Measurements from ENCODE around the gene LMF1.
"Not testable (repeated sequence)": the region's sequence is repeated elsewhere in the genome, so short reads cannot be mapped to it uniquely, and the experiment has no call there.

The LMF1 gene

DNA sequence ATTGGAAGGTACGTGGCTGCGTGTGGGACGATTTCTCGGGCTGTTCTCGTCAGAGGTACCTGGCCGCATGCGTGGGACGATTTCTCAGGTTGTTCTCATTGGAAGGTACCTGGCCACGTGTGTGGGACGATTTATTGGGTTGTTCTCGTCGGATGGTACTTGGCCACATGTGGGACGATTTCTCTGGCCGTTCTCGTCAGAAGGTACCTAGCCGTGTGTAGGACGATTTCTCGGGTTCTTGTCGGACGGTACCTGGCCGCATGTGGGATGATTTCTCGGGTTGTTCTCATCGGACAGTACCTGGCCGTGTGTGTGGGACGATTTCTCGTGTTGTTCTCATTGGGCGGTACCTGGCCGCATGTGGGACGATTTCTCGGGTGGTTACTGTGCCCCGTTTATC lies 120.1 kb downstream of the LMF1 start:
- no peak for DNase-seq (ENCODE audit: low read depth in 2 of 2)

DNA sequence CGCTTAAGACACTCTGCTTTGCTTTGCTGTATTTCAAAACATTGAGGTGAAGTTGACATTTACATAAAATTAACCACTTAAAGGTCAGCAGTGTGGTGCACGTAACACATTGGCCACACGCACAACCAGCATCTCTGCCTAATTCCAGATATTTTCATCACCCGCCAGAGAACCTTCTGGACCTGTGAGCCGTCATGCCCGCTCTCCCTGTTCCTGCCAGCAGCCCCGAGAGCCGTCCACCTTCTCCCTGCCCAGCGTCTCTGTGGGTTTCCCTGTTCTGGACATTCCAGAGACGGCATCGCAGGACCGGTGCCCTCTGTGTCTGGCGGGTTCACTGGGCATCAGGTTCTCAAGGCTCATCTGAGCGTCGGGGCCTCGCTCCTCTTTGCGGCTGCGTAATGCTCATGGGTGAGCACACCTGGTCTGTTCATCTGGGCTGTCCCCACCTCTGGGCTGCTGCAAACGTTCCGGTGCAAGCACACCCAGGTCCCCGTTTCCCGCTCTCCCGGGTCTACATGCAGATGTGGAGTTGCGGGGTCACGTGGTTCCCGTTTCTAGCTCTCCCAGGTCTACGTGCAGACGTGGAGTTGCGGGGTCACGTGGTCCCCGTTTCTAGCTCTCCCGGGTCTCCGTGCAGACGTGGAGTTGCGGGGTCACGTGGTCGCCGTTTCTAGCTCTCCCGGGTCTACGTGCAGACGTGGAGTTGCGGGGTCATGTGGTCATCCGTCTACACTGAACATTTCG lies 122.1 kb downstream of the LMF1 start:
- DNase-seq (ENCODE audit: low read depth in 2 of 2): no peak

DNA sequence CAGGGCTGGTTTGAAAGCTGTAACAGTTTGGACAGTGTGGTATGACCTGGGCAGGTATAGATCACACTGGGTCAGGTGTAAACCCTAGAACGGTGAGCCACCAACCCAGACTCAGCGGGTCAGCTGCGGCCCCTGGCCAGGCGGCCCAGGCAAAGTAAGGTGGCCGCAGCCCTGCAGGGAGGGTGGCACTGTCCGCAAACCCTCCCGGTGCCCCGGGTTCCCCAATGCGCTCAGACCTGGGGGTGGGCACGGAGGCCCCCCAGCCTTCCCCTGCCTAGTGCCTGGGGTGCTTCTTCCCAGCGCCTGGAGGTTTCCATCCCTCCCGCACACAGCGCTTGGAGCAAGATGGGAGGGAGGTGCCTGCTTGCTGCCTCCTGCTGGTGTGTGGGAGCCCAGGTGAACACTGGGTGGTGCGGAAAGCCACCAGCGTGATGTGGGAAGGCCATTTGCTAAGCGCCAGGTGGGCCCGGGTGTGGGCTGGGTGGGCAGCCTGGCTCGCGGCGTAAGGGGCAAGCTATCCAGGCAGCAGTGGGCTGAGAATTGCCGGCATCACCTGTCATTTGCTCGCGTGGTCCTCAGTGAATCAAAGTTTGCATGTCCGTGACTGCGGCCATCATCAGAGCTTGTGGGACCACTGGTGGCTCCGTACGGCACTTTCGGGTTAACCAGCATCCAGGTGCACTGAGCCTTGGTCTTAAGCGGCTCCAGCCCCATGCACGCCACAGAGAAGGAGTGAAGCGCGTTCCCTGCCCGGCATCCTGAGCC lies 122.9 kb downstream of the LMF1 start:
- no peak for DNase-seq (ENCODE audit: low read depth in 2 of 2)

DNA sequence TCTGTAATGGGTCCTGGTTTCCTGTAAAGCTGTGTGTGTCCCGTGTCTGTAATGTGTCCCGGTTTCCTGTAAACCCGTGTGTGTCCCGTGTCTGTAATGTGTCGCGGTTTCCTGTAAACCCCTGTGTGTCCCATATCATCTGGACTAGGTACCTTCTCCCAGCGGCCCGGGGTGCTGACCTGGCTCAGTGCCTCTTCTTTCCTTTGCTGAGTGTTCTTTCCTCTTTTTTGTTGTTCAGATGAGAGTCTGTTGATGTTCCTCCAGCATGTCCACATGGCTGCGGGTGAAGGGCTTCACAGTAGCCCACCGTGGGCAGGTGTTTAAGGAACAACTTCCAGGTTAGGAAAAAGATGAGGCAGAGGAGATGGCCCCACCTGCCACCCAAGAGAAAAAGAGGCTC lies 123.6 kb downstream of the LMF1 start:
- DNase-seq (ENCODE audit: low read depth in 2 of 2): no peak

DNA sequence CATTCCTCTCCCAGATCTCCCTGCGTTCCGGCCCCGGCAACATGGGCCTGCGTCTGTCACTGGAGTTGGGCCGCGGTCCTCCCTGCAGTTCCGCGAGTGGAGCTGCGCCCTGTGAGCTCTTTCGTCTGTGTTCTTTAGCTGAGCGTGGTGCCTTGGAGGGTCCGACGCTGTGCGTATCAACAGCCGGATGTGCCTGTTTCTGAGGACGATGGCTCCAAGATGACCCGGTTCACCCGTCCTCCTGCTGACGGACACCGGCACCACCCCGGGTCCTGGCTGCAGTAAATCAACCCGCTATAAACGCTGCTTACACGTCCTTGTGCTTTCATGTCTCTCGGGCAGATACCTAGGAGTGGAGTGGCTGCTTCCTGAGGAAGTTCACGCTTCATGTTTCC lies 125.4 kb downstream of the LMF1 start:
- no peak for DNase-seq (ENCODE audit: low read depth in 2 of 2)

DNA sequence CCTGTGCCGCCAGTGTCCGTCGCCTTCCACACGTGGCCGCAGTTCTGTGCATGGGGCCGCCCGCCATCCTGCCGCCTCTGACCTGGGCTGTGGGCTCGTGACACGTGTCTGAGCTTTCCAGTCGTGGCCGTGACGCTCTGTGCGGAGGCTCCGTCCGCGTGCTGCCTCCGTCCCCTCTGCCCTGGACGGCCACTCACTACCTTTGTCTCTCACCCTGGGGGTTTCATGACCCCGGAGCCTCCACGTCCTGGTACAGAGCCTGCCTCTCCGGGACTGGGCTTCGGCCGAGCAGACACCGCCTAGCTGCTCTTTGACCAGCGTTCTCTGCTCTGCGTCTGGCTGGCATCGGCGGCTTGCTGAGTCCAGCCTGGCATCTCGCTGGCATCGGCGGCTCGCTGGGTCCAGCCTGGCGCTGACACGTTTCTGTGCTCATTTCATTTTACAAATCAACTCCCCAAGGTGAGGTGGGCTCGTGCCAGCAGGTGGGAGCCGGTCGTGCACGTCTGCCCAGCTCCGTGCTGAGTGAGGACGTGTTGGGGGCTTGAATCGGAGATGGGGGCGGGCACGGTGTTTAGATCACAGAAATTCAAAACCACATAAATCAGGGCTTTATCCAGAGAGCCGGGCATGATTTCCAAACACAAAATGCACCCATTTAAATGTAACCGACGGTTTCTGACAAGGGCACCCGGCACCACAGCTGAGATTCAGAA lies 126.0 kb downstream of the LMF1 start:
- DNase-seq (ENCODE audit: low read depth in 2 of 2): no peak

DNA sequence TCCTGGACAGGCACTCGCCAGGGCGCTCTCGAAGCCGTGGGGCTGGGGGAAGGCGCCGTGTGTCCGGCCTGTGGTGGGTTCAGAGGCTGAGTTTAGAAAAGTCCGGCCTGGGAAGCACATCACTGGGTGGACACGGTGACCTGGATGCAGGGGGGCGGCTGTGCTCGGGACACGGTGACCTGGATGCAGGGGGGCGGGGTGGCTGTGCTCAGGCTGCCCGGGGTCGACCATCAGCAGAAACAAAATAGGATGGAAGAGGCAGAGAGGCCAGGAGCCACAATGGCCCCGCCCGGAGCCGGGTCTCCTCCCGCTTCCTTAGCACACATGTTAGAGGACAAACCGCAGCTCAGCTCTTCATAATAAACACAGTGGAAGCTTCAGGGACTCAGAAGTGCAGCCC lies 127.0 kb downstream of the LMF1 start:
- no peak for DNase-seq (ENCODE audit: low read depth in 2 of 2)

DNA sequence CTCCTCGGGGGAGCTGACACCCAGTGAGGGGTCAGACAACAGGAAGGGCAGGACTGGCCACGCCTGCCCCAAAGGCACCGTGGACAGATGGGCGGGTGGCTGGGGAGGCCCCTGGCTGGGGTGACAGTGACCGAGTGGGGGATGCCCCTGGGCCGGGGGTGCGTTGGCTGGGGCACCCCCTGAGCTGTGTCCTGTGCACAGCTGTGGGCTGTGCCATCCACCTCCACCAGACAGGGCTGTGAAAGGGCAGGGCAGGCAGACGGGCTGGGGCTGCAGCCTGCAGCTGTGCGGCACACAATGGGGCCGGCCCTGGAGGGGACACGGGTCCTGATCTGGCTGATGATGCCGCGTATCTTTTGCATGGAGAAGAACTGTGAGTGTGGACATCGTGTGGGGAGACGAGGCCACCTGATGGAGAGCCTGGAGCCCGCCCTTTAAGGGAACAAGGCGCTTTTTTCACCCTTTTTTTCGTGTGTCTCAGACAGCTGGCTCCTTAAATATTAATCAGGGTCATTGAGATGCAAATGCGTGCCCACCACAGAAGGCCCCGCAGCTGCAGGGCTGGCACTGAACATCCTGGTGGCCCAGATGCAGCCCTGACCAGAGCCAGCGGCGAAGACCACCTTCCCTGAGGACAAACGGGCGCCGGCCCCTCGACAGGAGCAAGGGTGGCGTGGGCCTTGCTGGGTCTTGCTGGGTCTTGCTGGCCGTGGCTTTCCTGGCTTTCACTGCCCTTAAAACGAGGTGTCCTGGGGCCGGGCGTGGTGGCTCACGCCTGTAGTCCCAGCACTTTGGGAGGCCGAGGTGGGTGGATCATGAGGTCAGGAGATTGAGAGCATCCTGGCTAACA lies 127.8 kb downstream of the LMF1 start:
- DNase-seq (ENCODE audit: low read depth in 2 of 2): no peak

DNA sequence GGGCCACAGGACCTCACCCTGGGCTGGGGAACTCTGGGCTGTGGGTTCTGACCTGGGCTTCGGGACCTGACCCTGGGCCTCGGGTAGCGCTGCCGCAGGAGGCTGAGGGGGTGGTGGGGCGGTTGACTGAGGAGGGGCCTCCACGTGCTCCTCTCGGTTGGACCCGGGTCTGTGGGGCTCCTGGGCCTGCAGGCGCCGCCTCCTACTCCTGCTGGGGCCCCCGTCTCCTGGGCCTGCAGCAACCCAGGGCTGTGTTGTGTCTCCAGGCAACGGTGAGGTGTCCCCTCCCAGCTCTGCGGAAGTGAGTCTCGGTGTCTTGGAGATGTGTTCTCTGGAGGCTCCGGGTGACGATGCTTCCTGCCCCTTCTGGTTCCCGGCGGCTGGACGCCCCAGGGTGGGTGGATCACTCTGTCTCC lies 128.7 kb downstream of the LMF1 start:
- DNase-seq (ENCODE audit: low read depth in 2 of 2): no peak

DNA sequence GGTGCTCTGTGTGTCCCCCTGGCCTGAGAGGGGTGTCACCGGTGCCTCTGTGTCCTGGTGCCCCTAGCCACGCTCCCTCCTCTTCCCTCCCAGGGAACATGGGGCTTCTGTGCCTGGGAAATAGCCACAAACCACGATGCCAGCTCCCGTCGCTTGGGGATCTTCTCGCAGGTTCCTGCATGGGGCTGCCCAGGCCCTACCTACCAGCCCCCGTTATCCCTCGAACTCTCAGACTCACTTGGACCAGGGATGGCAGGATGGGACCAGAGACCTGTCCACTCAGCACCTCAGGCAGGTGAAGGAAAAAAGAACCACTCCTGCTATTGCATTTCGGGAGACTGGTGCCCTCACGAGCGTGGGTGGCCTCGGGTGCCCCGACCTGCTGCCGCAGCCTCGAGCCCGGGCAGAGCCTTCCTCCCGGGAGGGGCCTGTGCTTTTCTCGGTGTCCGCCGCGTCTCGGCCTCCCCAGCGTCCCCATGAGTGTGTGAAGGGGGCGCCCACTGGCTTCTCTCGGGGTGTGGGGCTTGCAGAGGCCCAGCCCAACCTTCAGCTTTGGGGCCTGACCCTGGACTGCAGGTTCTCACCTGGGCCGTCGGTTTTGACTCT lies 129.2 kb downstream of the LMF1 start:
- DNase-seq (ENCODE audit: low read depth in 2 of 2): no peak

DNA sequence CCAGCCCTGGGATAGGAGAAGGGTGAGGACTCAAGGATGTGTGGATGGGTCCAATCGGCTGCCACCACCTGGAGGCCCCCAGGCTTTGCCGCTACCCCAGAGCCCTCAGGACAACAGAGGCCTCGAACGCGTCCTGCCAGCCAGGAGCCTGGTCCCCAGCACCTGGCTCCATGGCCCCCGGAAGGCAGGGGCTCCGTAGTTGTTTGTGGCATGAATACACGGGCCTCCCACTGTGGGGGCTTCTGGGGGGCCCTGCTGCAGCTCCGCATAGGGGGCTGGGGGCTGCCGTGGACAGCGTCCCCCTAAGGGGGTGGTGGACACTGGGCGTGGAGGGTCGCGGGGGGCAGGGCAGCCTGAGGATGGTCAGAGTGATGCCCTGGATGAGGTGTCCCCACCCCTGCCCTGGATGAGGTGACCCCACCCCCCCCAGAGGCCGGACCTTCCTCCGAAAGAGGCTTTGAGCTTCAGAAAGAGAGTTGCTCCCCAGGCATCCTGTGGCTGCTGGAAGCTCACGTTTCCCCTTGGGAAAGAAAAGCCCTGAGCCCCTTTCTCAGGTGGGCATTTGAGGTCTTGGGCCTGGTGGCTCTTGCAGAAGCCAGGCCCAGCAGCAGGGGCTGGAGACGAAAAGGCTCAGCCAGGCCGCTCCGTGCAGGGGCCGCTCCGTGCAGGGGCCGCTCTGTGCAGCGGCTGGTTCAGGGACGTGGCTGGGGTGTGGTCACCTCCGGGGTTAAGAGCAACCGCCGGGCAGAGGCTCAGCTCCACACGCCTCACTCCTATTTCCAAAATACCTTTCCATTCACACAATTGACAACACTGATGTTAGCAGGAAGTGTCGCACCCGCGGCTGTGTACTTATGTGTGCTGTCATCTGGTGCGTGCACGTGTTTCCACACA lies 130.0 kb downstream of the LMF1 start:
- DNase-seq (ENCODE audit: low read depth in 2 of 2): no peak

DNA sequence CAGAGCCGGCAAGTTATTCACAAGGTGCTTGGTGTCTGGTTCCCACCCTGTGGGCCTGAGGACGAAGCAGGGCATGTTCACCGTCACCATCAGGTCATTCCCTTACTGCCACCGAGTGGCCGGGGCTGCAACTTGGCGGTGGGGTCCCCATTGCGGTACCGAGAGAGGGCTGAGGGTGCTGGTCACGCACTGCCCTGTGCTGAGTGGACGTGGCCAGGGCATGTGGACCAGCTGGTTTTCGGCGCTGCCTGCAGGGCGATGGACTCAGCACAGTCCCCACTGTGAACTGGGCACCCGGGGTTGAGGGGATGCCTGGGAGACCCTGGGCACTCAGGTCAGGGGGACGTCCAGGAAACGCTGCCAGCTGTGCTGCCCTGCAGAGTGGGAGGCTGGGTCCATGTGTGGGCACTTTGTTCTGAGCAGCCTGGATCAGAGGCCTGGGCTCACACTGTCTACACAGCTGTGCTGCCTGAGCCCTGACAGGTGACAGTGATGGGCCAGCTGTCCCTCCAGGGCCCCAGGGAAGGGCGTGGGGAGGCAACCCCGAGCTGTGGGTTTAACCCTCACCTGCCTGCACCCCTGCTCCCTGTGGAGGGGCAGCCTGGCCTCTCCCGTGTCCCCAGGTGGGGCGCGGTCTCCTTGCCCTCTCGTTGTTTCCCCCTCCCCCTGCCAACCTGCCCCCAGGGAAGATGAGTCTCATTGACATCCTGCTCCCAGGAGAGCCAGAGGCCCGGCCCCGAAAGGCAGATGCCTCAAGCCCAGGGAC lies 131.0 kb downstream of the LMF1 start:
- DNase-seq (ENCODE audit: low read depth in 2 of 2): no peak

DNA sequence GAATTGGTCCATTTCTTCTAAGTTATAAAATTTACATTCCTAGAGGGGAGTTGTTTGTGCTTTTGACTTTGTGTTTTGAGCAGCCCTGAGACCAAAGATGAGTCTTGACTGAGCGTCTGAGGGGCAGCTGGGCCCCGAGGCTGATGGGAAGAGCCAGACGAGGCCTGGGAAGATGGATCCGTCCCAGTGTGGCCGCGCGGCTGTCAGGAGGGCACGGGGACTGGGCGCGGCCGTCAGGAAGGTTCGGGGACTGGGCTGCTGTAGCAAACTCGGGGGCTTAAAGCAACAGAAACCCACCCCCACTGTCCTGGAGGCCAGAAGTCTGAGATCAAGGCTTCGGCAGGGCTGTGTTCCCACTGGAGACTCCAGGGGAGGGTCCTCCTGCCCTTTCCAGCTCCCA lies 132.0 kb downstream of the LMF1 start:
- no peak for DNase-seq (ENCODE audit: low read depth in 2 of 2)

DNA sequence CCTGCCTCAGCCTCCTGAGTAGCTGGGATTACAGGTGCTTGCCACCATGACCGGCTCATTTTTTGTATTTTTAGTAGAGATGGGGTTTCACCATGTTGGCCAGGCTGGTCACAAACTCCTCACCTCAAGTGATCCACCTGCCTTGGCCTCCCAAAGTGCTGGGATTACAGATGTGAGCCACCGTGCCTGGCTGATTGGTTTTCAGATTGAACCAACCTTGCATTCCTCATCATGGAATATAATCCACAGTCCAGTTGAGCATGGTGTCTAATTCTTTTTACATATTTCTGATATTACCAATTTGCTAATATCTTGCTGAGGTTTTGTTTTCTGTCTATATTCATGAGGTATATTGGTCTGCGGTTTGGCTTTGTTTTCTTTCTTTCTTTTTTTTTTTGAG lies 134.0 kb downstream of the LMF1 start:
- not testable (repeated sequence) for DNase-seq (ENCODE audit: low read depth in 2 of 2)

DNA sequence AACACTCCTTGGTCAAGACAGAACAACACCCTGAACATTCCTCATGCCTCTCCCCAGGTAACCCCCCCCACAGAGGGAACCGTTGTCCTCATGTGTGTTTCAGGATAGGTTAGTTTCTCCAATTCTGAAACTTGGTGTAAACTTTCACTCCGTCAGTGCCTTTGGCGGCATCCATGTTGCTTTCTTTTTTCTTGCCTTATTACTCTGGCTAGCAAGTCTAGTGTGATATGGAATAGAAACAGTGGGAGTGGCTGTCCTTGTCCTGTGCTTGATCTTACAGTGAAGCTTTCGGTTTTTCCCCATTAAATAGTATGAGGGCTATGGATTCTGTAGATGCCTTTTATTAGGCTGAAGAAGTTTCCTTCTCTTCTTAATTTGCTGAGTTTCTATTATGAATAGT lies 134.6 kb downstream of the LMF1 start:
- no peak for DNase-seq (ENCODE audit: low read depth in 2 of 2)

DNA sequence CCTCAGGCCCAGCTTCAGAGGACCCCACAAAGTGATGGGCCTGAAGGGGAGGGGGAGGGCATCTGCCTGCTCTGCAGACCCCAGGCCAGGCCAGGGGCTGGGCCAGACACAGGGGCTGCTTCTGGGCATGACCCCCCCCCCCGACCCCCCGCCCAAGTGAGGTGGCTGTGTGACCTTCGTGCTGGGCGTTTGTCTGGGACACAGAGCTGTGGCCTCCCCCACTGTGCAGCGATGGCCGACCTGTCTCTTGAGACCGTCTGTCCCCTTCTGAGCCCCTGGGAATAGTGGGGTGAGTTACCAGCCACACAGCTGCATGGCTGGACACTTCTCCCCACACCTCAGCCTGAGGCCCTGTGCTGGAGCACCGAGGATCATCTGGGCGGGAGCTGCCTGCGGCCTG lies 135.4 kb downstream of the LMF1 start:
- no peak for DNase-seq (ENCODE audit: low read depth in 2 of 2)

DNA sequence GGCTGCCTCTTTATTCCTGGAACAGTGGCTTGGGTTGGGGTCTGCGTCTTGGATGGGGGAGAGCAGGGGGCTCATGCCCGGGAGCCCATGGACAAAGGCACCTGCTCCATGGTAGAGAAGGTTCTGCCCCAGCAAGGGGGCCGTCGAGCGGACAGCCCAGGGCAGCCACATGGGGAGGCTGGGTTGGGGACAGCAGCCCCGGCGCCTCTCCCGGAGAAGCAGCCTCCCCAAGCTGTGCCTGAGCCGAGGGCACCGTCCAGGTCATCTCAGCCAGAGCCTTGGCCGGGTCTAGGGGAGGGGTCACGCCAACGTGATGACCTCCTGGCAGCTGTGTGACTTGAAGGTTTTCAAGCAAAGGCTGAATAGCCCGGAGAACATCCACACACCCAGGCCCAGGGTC lies 137.4 kb downstream of the LMF1 start:
- no peak for DNase-seq (ENCODE audit: low read depth in 2 of 2)

DNA sequence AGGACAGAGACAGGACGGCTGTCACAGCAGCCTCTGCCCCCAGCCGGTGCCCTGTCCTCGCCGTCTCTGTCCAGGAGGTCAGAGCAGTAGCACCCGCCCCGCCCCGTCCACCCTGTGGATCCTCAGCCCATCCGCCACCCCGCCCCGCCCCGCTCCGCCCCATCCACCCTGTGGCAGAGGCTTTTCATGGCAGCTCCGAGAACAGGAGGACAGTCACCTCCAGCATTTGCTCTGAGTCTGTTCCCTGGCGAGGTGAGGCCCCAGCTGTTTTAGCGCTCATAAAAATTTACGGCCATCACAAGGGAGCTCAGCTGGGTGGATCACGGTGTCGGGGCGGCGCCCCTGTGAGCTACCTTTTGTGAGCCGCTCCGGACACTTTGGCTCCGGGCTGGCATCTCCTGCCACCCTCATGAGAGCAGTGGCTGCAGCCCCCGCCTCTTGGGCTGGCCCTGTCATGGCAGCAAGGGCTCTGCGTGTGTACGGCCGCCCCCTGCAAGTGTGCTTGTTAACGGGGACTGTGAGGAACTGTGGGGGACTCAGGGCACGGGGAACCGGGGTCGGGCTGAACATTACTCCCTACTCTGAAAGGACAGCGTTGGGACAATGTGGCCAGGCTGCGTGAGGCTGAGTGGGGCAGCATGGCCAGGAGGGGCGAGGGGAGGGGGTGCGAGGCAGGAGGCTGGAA lies 138.0 kb downstream of the LMF1 start:
- no peak for DNase-seq (ENCODE audit: low read depth in 2 of 2)

Measured in stimulated activated CD8-positive, alpha-beta memory T cell treated with anti-CD3 and anti-CD28 coated beads, Interleukin-7, amount 100 ng/mL, for 4 hours (primary cell).